ENCODE data around the gene PPP2R2D.

The PPP2R2D gene

GRCh38 chr10:131963350-131963749 is 62.5 kb downstream of the PPP2R2D start:
- Histone ChIP-seq H3K14ac (ENCODE audit: low read length) (no peak overlapping the region), H3K27ac (replicated peaks; ENCODE audit: low read length) (no peak overlapping the region), H3K23ac (ENCODE audit: low read depth, low read length, poor library complexity) (peak overlapping the region; percentile 95), H4K91ac (ENCODE audit: low read depth, low read length, poor library complexity) (no peak overlapping the region), H3K4ac (ENCODE audit: low read length) (peak overlapping the region; percentile 66), H4K8ac (ENCODE audit: low read depth, low read length) (peak overlapping the region; percentile 65), H2AFZ (ENCODE audit: low read length) (no peak overlapping the region), H3K9me3 (replicated peaks in 1 of 2; ENCODE audit: control insufficient read depth in 2 of 2, insufficient read depth in 1 of 2, low read depth in 1 of 2, low read length in 2 of 2) (no peaks in the 10 kb centered on the region), H3K9ac (ENCODE audit: low read depth, low read length, poor library complexity) (no peak overlapping the region), H2AK5ac (ENCODE audit: low read depth, low read length) (no peak overlapping the region), H3K4me2 (ENCODE audit: insufficient read depth, low read length, poor library complexity, severe bottlenecking) (no peak overlapping the region), H3K27me3 (ENCODE audit: control insufficient read depth in 3 of 3, insufficient read depth in 3 of 3, low read depth in 1 of 3, low read length in 3 of 3) (no peaks in the 10 kb centered on the region), H3K79me1 (ENCODE audit: low read depth, low read length) (no peaks in the 10 kb centered on the region), H2BK120ac (ENCODE audit: low read depth, low read length) (no peak overlapping the region), H3K4me1 (ENCODE audit: control insufficient read depth in 2 of 2, insufficient read depth in 1 of 2, low read depth in 1 of 2, low read length in 2 of 2) (no peaks in the 10 kb centered on the region), H3K18ac (ENCODE audit: low read length) (peak overlapping the region; percentile 11), H2BK12ac (ENCODE audit: low read length) (no peak overlapping the region), H2BK15ac (ENCODE audit: low read length) (no peak overlapping the region), H3K4me3 (ENCODE audit: low read length in 2 of 2) (no peak overlapping the region), H2BK5ac (ENCODE audit: low read length) (no peak overlapping the region), H3K36me3 (replicated peaks in 1 of 2; ENCODE audit: control insufficient read depth in 2 of 2, insufficient read depth in 2 of 2, low read length in 2 of 2) (peaks cover 4 to 50% of the 10 kb centered on the region in 2 donors)
- no peak for DNase-seq (ENCODE audit: low spot score)
- WGBS, 2 donors (ENCODE audit: extremely low coverage in 2 of 2, insufficient read length in 2 of 2, insufficient replicate concordance in 1 of 2): no CpG with 5 or more reads among the region's 20 CpGs

DNA sequence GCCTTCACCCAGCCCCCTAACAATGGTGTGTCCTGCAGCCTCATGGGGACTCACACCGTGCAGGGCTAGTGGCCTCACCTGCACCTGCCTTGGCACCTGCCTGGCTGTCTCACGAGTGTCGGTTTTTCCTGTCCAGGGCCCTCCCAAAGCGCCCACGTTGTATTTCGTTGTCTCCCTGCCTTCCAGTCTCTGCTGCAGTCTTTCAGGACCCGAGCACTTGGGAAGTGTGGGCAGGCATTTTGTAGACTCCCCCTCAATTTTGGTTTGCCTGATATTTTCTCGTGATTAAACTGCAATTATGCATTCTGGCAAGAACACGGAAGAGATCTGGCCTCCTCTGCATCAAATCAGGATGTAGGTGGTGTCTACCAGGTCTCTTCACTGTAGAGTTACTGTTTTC is 63.0 kb downstream of the PPP2R2D start:
- Histone ChIP-seq H3K9me3 (replicated peaks in 1 of 2; ENCODE audit: control insufficient read depth in 2 of 2, insufficient read depth in 1 of 2, low read depth in 1 of 2, low read length in 2 of 2) (no peaks in the 10 kb centered on the region), H3K4ac (ENCODE audit: low read length) (no peak overlapping the region), H3K9ac (ENCODE audit: low read depth, low read length, poor library complexity) (no peak overlapping the region), H3K79me1 (ENCODE audit: low read depth, low read length) (no peaks in the 10 kb centered on the region), H3K27ac (replicated peaks; ENCODE audit: low read length) (no peak overlapping the region), H3K36me3 (replicated peaks in 1 of 2; ENCODE audit: control insufficient read depth in 2 of 2, insufficient read depth in 2 of 2, low read length in 2 of 2) (peaks cover 4 to 51% of the 10 kb centered on the region in 2 donors), H3K27me3 (ENCODE audit: control insufficient read depth in 3 of 3, insufficient read depth in 3 of 3, low read depth in 1 of 3, low read length in 3 of 3) (no peaks in the 10 kb centered on the region), H2AK5ac (ENCODE audit: low read depth, low read length) (no peak overlapping the region), H3K4me3 (ENCODE audit: low read length in 2 of 2) (no peak overlapping the region), H3K14ac (ENCODE audit: low read length) (no peak overlapping the region), H3K4me2 (ENCODE audit: insufficient read depth, low read length, poor library complexity, severe bottlenecking) (no peak overlapping the region), H3K4me1 (ENCODE audit: control insufficient read depth in 2 of 2, insufficient read depth in 1 of 2, low read depth in 1 of 2, low read length in 2 of 2) (no peaks in the 10 kb centered on the region), H4K8ac (ENCODE audit: low read depth, low read length) (no peak overlapping the region), H2BK15ac (ENCODE audit: low read length) (no peak overlapping the region), H4K91ac (ENCODE audit: low read depth, low read length, poor library complexity) (no peak overlapping the region), H2AFZ (ENCODE audit: low read length) (no peak overlapping the region), H2BK12ac (ENCODE audit: low read length) (no peak overlapping the region), H2BK120ac (ENCODE audit: low read depth, low read length) (no peak overlapping the region), H2BK5ac (ENCODE audit: low read length) (no peak overlapping the region), H3K23ac (ENCODE audit: low read depth, low read length, poor library complexity) (no peak overlapping the region), H3K18ac (ENCODE audit: low read length) (no peak overlapping the region)
- DNase-seq (ENCODE audit: low spot score): no peak
- WGBS, 2 donors (ENCODE audit: extremely low coverage in 2 of 2, insufficient read length in 2 of 2, insufficient replicate concordance in 1 of 2): no CpG with 5 or more reads among the region's 9 CpGs

GRCh38 chr10:131964298-131964697 is 63.5 kb downstream of the PPP2R2D start:
- Histone ChIP-seq H3K14ac (ENCODE audit: low read length) (no peak overlapping the region), H2BK15ac (ENCODE audit: low read length) (no peak overlapping the region), H3K4me2 (ENCODE audit: insufficient read depth, low read length, poor library complexity, severe bottlenecking) (no peak overlapping the region), H2AFZ (ENCODE audit: low read length) (no peak overlapping the region), H3K4me1 (ENCODE audit: control insufficient read depth in 2 of 2, insufficient read depth in 1 of 2, low read depth in 1 of 2, low read length in 2 of 2) (no peaks in the 10 kb centered on the region), H3K4ac (ENCODE audit: low read length) (no peak overlapping the region), H2BK5ac (ENCODE audit: low read length) (no peak overlapping the region), H4K91ac (ENCODE audit: low read depth, low read length, poor library complexity) (no peak overlapping the region), H3K27ac (replicated peaks; ENCODE audit: low read length) (no peak overlapping the region), H3K79me1 (ENCODE audit: low read depth, low read length) (no peaks in the 10 kb centered on the region), H4K8ac (ENCODE audit: low read depth, low read length) (no peak overlapping the region), H3K18ac (ENCODE audit: low read length) (no peak overlapping the region), H3K9ac (ENCODE audit: low read depth, low read length, poor library complexity) (no peak overlapping the region), H3K9me3 (replicated peaks in 1 of 2; ENCODE audit: control insufficient read depth in 2 of 2, insufficient read depth in 1 of 2, low read depth in 1 of 2, low read length in 2 of 2) (no peaks in the 10 kb centered on the region), H2BK120ac (ENCODE audit: low read depth, low read length) (no peak overlapping the region), H3K4me3 (ENCODE audit: low read length in 2 of 2) (no peak overlapping the region), H3K36me3 (replicated peaks in 1 of 2; ENCODE audit: control insufficient read depth in 2 of 2, insufficient read depth in 2 of 2, low read length in 2 of 2) (peaks cover 8 to 56% of the 10 kb centered on the region in 2 donors), H3K27me3 (ENCODE audit: control insufficient read depth in 3 of 3, insufficient read depth in 3 of 3, low read depth in 1 of 3, low read length in 3 of 3) (no peaks in the 10 kb centered on the region), H3K23ac (ENCODE audit: low read depth, low read length, poor library complexity) (no peak overlapping the region), H2AK5ac (ENCODE audit: low read depth, low read length) (no peak overlapping the region), H2BK12ac (ENCODE audit: low read length) (no peak overlapping the region)
- no CpG with 5 or more reads among the region's 9 CpGs for WGBS, 2 donors (ENCODE audit: extremely low coverage in 2 of 2, insufficient read length in 2 of 2, insufficient replicate concordance in 1 of 2)
- no peak for DNase-seq (ENCODE audit: low spot score)

GRCh38 chr10:131968949-131969348 is 68.1 kb downstream of the PPP2R2D start:
- no peak overlapping the region for H3K18ac ChIP-seq (ENCODE audit: low read length)
- H3K4ac ChIP-seq (ENCODE audit: low read length): no peak overlapping the region
- H2AK5ac ChIP-seq (ENCODE audit: low read depth, low read length): no peak overlapping the region
- no peak overlapping the region for H3K4me2 ChIP-seq (ENCODE audit: insufficient read depth, low read length, poor library complexity, severe bottlenecking)
- H2BK15ac ChIP-seq (ENCODE audit: low read length): no peak overlapping the region
- no peak overlapping the region for H2BK120ac ChIP-seq (ENCODE audit: low read depth, low read length)
- H3K14ac ChIP-seq (ENCODE audit: low read length): no peak overlapping the region
- WGBS, 2 donors (ENCODE audit: extremely low coverage in 2 of 2, insufficient read length in 2 of 2, insufficient replicate concordance in 1 of 2): no CpG with 5 or more reads among the region's 13 CpGs
- H3K9me3 ChIP-seq (replicated peaks in 1 of 2; ENCODE audit: control insufficient read depth in 2 of 2, insufficient read depth in 1 of 2, low read depth in 1 of 2, low read length in 2 of 2): no peaks in the 10 kb centered on the region
- no peak overlapping the region for H3K4me3 ChIP-seq (ENCODE audit: low read length in 2 of 2)
- DNase-seq (ENCODE audit: low spot score): no peak
- H3K36me3 ChIP-seq (replicated peaks in 1 of 2; ENCODE audit: control insufficient read depth in 2 of 2, insufficient read depth in 2 of 2, low read length in 2 of 2): peaks cover 22 to 82% of the 10 kb centered on the region in 2 donors
- no peak overlapping the region for H3K23ac ChIP-seq (ENCODE audit: low read depth, low read length, poor library complexity)
- H2BK5ac ChIP-seq (ENCODE audit: low read length): no peak overlapping the region
- no peaks in the 10 kb centered on the region for H3K27me3 ChIP-seq (ENCODE audit: control insufficient read depth in 3 of 3, insufficient read depth in 3 of 3, low read depth in 1 of 3, low read length in 3 of 3)
- H3K4me1 ChIP-seq (ENCODE audit: control insufficient read depth in 2 of 2, insufficient read depth in 1 of 2, low read depth in 1 of 2, low read length in 2 of 2): no peaks in the 10 kb centered on the region
- H3K9ac ChIP-seq (ENCODE audit: low read depth, low read length, poor library complexity): no peak overlapping the region
- H2AFZ ChIP-seq (ENCODE audit: low read length): no peak overlapping the region
- peaks cover 4% of the 10 kb centered on the region for H3K79me1 ChIP-seq (ENCODE audit: low read depth, low read length)
- H4K91ac ChIP-seq (ENCODE audit: low read depth, low read length, poor library complexity): no peak overlapping the region
- no peak overlapping the region for H2BK12ac ChIP-seq (ENCODE audit: low read length)
- no peak overlapping the region for H4K8ac ChIP-seq (ENCODE audit: low read depth, low read length)
- no peak overlapping the region for H3K27ac ChIP-seq (replicated peaks; ENCODE audit: low read length)

Measured in neuronal stem cell (in vitro differentiated cells).